HUES6 (cell line): Measurements from ENCODE around the gene ZNF726.
"Not testable (repeated sequence)": the region's sequence is repeated elsewhere in the genome, so short reads cannot be mapped to it uniquely, and the experiment has no call there.

Experiments used
- H3K27ac ChIP-seq: 2 replicates; pipeline ENCODE4 v1.7.0; 2013; ENCODE audit warnings: low read depth, mild to moderate bottlenecking, low read length, inconsistent platforms
- H3K27me3 ChIP-seq: 2 replicates; pipeline ENCODE4 v1.6.1; 2013; ENCODE audit warnings: low read length; ENCODE audit not compliant: control insufficient read depth, insufficient read depth
- H3K36me3 ChIP-seq: 2 replicates; pipeline ENCODE4 v1.6.1; 2013; ENCODE audit warnings: low read length; ENCODE audit not compliant: control insufficient read depth, insufficient read depth
- H3K4me1 ChIP-seq: 2 replicates; pipeline ENCODE4 v1.6.1; 2013; ENCODE audit warnings: low read length; ENCODE audit not compliant: control insufficient read depth, insufficient read depth
- H3K4me3 ChIP-seq: 2 replicates; pipeline ENCODE4 v1.5.1; 2013; ENCODE audit warnings: low read depth, low read length
- H3K9ac ChIP-seq: one replicate; pipeline ENCODE4 v1.6.1; 2013; ENCODE audit warnings: mild to moderate bottlenecking, low read length
- H3K9me3 ChIP-seq: 2 replicates; pipeline ENCODE4 v1.6.1; 2013; ENCODE audit warnings: low read depth, low read length; ENCODE audit not compliant: control insufficient read depth, insufficient read depth

ZNF726 gene

GRCh38 chr19:23943411-23943810, 28.7 kb downstream of the ZNF726 start:
- H3K9me3 ChIP-seq, result peaks cover 20% of the 10 kb centered on the region; the same call in 1 of the 2 replicates
- no peak overlapping the region for H3K4me3 ChIP-seq
- H3K27ac ChIP-seq, result no peak overlapping the region
- H3K36me3 ChIP-seq, result no peaks in the 10 kb centered on the region
- no peaks in the 10 kb centered on the region for H3K4me1 ChIP-seq
- H3K9ac ChIP-seq, result no peak overlapping the region
- H3K27me3 ChIP-seq, result no peaks in the 10 kb centered on the region

GRCh38 chr19:23946569-23946968, 31.9 kb downstream of the ZNF726 start:
- H3K9ac ChIP-seq, result no peak overlapping the region
- no peak overlapping the region for H3K4me3 ChIP-seq
- H3K4me1 ChIP-seq, result no peaks in the 10 kb centered on the region
- H3K9me3 ChIP-seq, result peaks cover 22% of the 10 kb centered on the region; the same call in 1 of the 2 replicates
- H3K27me3 ChIP-seq, result no peaks in the 10 kb centered on the region
- no peak overlapping the region for H3K27ac ChIP-seq
- H3K36me3 ChIP-seq, result no peaks in the 10 kb centered on the region

GRCh38 chr19:23949611-23950010, 34.9 kb downstream of the ZNF726 start:
- no peaks in the 10 kb centered on the region for H3K27me3 ChIP-seq
- no peak overlapping the region for H3K9ac ChIP-seq
- H3K4me1 ChIP-seq, result no peaks in the 10 kb centered on the region
- no peaks in the 10 kb centered on the region for H3K36me3 ChIP-seq
- no peak overlapping the region for H3K4me3 ChIP-seq
- peaks cover 36% of the 10 kb centered on the region; the same call in 1 of the 2 replicates for H3K9me3 ChIP-seq
- H3K27ac ChIP-seq, result no peak overlapping the region

- no peaks in the 10 kb centered on the region for H3K27me3 ChIP-seq
- H3K36me3 ChIP-seq, result no peaks in the 10 kb centered on the region
- no peak overlapping the region for H3K27ac ChIP-seq
- H3K4me3 ChIP-seq, result no peak overlapping the region
- H3K4me1 ChIP-seq, result no peaks in the 10 kb centered on the region
- no peak overlapping the region for H3K9ac ChIP-seq
- H3K9me3 ChIP-seq, result peaks cover 54% of the 10 kb centered on the region
These were observed 41.4 kb downstream of the ZNF726 start for GRCh38 chr19:23956051-23956450.

GRCh38 chr19:23957660-23958281, 43.1 kb downstream of the ZNF726 start:
- Histone ChIP-seq H3K9me3 (peaks cover 64% of the 10 kb centered on the region), H3K4me3 (no peak overlapping the region), H3K9ac (no peak overlapping the region), H3K36me3 (no peaks in the 10 kb centered on the region), H3K4me1 (no peaks in the 10 kb centered on the region), H3K27ac (no peak overlapping the region), H3K27me3 (no peaks in the 10 kb centered on the region)

- not testable (repeated sequence) for H3K4me3 ChIP-seq, H3K27ac ChIP-seq, H3K9ac ChIP-seq, H3K27me3 ChIP-seq, H3K36me3 ChIP-seq, H3K4me1 ChIP-seq
- peaks cover 41% of the 10 kb centered on the region for H3K9me3 ChIP-seq
These were observed 48.7 kb downstream of the ZNF726 start for GRCh38 chr19:23963396-23963795.

GRCh38 chr19:23963881-23964280, 49.2 kb downstream of the ZNF726 start:
- H3K27ac ChIP-seq, H3K4me3 ChIP-seq, H3K27me3 ChIP-seq, H3K36me3 ChIP-seq, H3K9ac ChIP-seq, H3K4me1 ChIP-seq: not testable (repeated sequence)
- peaks cover 38% of the 10 kb centered on the region for H3K9me3 ChIP-seq

GRCh38 chr19:23964334-23964733, 49.6 kb downstream of the ZNF726 start:
- not testable (repeated sequence) for H3K36me3 ChIP-seq, H3K4me3 ChIP-seq, H3K9ac ChIP-seq, H3K4me1 ChIP-seq, H3K27ac ChIP-seq, H3K27me3 ChIP-seq
- H3K9me3 ChIP-seq, result peaks cover 37% of the 10 kb centered on the region

- no peak overlapping the region for H3K9ac ChIP-seq
- H3K4me1 ChIP-seq, result no peaks in the 10 kb centered on the region
- no peak overlapping the region for H3K4me3 ChIP-seq
- peaks cover 29% of the 10 kb centered on the region; the same call in 1 of the 2 replicates for H3K9me3 ChIP-seq
- H3K36me3 ChIP-seq, result no peaks in the 10 kb centered on the region
- H3K27me3 ChIP-seq, result peaks cover 42% of the 10 kb centered on the region
- H3K27ac ChIP-seq, result no peak overlapping the region
These were observed 54.9 kb downstream of the ZNF726 start for GRCh38 chr19:23969630-23970029.

- Histone ChIP-seq H3K27ac (no peak overlapping the region), H3K27me3 (peaks cover 42% of the 10 kb centered on the region), H3K4me1 (no peaks in the 10 kb centered on the region), H3K9ac (no peak overlapping the region), H3K9me3 (peaks cover 42% of the 10 kb centered on the region; the same call in 1 of the 2 replicates), H3K4me3 (peak overlapping the region; percentile 57), H3K36me3 (no peaks in the 10 kb centered on the region)
These were observed 56.9 kb downstream of the ZNF726 start for GRCh38 chr19:23971598-23971997.

- Histone ChIP-seq H3K4me1 (no peaks in the 10 kb centered on the region), H3K27me3 (peaks cover 42% of the 10 kb centered on the region), H3K9ac (no peak overlapping the region), H3K27ac (no peak overlapping the region), H3K36me3 (no peaks in the 10 kb centered on the region), H3K9me3 (peaks cover 39% of the 10 kb centered on the region; the same call in 1 of the 2 replicates), H3K4me3 (peak overlapping the region; percentile 57)
These were observed 57.5 kb downstream of the ZNF726 start for GRCh38 chr19:23972161-23972560.
